GM19239 (cell line): Measurements from ENCODE around the gene AUH.
"Not testable (repeated sequence)": the region's sequence is repeated elsewhere in the genome, so short reads cannot be mapped to it uniquely, and the experiment has no call there.

Experiments used
- DNase-seq: peaks from one replicate; pipeline ENCODE4 v3.0.0; 2011; ENCODE audit warnings: low spot score; ENCODE audit not compliant: insufficient read length
- FAIRE-seq: peaks from 2 replicates; lab custom pipeline; 2011; peaks lifted over from hg19 to GRCh38; lab: Jason Lieb, UNC

AUH gene

DNA sequence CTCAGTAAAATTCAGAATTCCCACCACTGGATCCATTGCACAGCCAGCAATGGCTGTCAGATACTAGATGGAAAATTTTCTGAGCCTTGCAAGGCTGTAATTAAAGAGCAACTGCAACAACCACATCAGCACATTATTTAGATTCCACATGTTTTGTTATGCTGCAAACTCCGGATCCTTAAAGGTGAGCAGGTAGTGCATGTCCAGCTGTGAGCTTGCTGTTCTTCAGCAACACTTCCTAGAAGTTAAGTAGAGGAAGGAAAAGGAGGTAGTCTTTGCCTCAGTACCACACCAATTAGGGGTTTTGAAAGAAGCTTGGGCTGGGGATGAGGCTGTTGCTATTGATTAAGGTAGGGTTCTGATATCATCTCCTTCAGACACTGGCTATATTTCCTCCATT, 144.3 kb downstream of the AUH start:
- DNase-seq: no peak
- no peak for FAIRE-seq

DNA sequence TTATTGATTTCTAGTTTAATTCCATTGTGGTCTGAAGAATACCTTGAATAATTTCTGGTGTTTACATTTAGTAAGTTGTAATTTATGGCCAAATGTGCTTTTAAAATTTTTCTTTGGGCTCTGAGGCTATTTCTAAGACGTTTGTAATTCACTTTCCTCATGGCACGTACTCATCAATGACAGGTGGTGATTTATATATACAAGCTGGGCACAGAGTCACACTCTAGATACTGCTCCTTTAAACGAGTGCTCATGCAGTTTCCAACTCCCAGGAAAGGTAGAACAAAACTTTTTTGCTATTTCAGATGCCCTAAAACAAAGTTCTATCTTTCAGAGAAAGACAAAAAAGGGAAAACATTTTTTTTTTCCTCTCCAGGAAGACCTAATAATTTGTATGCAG, 146.9 kb downstream of the AUH start:
- FAIRE-seq (no peak), DNase-seq (no peak)

DNA sequence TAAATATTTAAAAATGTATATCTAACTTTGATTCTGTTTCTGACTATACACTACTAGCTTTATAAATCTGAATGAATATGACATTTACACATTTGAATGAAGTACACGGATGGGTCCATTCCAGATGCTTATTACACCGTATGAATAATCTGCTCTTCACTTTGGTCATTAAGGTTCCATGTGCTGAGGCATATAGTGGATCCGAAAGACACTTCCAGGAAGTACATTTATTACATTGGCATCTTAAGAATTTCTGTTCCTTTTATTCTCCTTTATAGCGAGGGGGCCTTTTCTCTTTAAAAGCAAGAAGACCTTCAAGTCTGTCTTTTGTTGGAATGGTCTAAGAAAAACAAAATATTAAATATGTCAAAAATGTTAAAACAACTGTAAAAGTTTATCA, 147.6 kb downstream of the AUH start:
- DNase-seq (no peak), FAIRE-seq (no peak)

DNA sequence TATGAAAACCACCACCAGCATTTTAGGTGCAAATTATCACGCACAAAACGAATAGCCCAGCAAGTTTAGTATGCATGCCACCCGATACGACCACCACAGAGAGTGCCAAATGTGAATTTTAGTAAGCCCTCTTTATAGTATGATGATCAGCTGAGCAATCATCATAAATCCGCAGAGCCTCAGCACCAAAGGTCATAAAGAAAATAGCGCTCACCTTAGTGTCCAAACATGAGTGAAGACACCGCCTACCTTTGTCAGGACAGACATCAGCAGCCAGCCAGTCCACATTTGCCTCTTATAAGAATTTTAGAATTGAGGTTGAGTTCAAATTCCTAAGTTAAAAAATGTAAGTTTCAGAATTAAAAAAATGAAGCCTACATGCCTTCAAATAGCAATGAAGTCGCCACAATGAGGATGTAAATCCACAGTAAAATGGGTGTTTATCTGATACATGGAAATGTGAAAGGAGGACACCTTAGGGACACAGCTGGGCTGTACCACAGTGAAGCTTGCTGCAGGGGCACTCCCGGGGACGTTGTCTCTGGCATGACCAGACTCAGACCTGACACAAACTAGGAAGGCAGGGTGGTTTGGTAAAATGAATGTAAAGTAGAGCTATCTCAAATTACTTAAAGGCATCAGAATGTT, 149.0 kb downstream of the AUH start:
- FAIRE-seq (no peak), DNase-seq (no peak)

DNA sequence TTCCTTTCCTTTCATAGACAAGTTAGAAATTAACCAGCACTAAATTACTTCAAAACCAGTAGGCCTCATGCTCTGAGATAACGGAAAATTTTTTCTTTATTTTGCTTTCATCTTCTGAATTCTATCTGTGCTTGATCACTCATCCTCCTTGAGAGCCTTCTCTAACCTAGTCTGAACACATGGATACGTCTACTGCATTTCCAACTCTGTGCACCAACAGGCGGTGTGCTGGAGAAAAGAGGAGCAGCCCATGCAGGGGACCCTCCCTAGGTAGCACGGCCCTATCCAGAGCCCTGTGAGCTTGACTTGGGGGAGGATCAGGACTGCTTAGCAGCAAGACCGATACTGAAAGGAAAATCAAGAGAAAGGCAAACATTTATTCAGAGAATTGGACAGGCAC, 149.8 kb downstream of the AUH start:
- FAIRE-seq: no peak
- DNase-seq: no peak

DNA sequence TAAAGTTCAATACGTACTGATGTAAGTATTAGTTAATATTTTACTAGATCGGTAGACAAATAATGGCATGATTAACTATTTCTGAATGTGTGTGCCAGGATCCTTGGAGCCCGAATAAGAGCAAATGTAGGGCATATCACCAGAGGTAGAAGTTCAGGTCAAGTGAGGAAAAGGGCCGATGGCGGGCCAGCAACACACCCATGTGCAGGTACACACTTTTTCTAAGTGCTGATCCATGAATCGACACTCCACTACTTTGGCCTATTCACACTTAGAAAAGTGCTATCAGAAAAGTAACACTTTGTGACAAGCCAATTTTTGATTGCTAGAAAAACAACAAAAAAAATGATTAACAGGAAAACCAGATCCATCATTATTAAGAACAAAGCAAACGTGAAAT, 150.3 kb downstream of the AUH start:
- DNase-seq (no peak), FAIRE-seq (peak; percentile 75)

DNA sequence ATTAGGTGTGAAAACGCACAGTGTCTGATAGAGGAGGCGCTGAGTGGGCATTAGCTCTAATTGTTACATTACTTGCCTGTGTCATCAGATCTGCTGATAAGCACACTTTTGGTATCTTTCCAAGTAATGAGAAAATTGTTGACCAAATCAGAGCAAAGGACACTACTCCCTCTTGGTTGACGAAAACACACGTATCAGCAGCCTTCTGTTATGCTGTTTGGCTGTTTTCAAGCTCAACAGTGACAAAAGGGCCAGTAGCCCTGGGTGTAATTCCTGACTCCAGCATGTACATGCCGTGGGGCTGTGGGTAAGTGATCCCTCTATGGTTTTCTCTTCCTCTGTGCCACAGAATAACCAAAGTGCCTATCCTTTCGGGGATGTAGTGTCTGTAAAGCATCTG, 151.4 kb downstream of the AUH start:
- no peak for DNase-seq
- no peak for FAIRE-seq

DNA sequence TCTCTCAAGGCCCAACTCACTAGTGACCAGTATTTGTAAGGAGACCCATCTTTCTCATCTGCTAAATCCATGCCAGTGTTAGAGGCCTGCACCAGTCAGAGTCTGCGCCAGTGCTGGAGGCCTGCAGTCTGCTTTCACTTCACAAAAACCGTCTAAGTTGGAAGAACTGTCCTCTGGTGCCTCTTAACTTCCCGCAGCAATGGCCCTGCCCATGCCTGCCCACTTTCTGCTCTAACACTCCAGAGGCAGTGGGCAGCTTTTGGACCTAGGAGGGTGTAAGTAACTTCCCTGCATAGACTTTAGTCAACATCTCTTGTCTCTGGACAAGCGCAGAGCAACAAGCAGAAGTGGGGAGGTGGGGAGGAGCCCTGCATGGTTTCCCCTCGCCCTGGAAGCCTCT, 152.9 kb downstream of the AUH start:
- FAIRE-seq (peak; percentile 75), DNase-seq (no peak)

DNA sequence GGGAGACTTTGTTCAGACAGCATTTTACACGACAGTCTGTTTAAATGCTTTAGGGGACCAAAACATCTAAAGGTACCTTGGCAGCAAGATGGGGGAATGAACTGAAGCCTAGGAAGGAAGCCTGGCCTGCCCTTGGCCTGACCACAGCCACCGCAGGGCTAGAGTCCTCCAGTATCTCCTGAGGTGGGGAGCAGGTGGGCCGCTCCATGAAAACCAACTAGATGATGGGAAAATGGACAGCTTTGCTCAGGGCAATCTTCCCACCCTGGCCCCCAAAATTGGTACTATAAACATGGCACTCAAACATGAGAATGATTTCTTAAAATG, 153.3 kb downstream of the AUH start:
- no peak for FAIRE-seq

DNA sequence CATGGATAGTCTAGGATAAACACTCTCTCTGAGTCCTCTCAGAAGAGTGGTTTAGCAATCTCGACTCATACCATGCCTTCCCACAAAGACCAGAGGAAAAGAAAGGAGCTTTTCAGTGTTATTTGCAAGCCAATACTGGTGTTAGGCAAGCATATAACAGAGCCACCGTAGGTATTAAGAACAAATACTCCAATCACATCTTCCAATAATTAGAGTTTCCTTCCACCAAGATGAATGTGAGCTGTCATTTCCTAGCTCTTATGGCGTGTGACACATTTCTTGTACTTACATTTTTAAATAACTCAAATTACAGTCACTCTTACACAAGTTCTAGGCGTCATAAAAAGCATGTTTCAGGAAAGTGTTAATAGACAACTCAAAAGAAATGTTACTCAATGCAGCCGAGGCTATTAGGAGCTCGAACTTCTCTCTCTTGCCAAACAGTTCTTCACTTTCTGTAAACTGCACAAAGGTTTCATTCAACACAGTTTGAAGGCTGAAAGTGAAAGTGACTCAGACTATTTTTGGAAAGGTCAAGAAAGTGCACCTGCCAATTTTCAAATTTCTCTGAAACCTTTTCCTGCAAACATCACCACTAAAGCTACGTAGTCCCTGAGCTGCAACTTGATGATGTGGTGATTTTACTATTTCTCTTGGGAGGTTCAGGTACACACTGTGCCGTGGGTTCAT, 153.8 kb downstream of the AUH start:
- peak; percentile 95 for FAIRE-seq

More for the DNA sequence above, 153.3 kb downstream of the AUH start:
- DNase-seq: no peak

DNA sequence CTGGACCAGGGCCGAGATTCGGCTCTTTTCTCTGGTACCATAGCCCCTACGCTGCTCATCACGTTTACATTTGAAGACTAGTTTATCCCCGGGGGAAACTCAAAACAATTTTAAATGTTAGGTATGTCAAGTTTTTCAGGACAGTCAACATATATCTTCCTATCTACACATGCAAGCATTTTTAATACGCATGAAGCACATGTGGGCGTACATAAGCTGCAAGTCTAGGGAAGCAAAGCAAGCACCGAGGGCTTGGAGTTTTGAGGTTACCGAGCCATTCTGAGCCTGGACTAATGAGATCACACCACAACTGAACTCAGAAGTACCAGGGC, 154.4 kb downstream of the AUH start:
- FAIRE-seq: peak; percentile 28
- no peak for DNase-seq

More for the DNA sequence above, 153.8 kb downstream of the AUH start:
- no peak for DNase-seq

DNA sequence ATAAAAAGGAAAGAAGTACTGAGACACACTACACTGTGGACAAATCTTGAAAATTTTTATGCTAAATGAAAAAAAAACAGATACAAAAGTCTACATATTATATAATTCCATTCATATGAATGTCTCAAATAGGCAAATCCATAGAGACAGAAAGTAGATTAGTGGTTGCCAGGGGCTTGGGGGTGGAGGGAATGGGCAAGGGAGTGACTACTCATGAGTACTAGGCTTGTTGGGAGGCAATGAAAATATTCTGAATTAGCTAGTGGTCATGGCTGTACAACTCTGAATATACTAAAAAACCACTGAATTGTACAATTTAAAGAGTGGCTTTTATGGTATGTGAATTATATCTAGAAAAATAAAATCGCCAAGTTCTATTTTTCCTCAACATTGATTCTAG, 154.9 kb downstream of the AUH start:
- no peak for DNase-seq
- peak; percentile 4 for FAIRE-seq

DNA sequence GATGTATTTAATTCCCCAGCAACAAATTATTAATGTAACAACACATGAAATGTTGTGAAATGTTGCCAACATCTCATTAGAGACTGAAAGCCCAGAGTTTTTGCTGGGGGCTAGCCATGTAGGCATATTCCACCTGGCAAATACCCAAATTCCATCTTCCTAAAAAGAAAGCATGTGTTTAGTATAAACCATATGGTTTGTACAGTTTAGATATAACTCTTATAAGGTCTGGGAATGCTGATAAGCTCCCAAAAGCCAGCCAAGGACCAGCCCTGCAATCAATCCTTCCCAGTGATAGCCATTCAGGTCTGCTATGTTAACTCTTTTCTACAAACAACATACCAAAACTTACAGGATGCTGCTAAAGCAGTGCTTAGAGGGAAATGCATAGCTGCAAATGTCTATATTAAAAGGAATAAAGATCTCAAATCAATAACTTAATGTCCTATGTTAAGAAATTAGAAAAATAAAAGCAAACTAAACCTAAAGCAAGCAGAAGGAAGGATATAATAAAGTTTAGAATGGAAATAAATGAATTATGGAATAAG, 158.9 kb downstream of the AUH start:
- FAIRE-seq (no peak), DNase-seq (no peak)

DNA sequence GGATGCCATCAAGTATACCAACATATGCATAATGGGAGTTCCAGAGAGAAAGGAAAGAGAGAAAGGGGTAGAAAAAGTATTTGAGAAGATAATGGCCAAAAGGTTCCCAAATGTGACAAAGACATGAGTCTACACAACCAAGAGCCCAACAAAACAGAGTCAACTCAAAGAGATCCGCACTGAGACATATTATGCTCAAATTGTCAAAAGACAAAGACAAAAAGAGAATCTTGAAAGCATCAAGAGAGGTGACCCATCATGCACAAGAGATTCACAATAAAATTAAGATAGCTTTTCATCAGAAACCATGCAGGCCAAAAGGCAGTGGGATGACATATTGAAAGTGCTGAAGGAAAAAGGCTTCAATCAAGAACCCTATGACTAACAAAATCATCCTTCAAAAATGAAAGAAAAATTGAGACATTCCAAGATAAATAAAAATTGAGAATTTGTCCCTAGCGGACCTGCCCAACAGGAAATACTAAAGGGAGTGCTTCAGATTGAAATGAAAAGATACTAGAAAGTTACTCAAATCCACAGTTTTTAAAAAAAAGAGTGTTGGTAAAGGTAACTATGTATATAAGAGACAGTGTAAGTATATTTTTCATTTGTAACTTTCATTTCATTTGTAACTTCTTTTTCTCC, 160.9 kb downstream of the AUH start:
- DNase-seq (no peak), FAIRE-seq (peak; percentile 57)

DNA sequence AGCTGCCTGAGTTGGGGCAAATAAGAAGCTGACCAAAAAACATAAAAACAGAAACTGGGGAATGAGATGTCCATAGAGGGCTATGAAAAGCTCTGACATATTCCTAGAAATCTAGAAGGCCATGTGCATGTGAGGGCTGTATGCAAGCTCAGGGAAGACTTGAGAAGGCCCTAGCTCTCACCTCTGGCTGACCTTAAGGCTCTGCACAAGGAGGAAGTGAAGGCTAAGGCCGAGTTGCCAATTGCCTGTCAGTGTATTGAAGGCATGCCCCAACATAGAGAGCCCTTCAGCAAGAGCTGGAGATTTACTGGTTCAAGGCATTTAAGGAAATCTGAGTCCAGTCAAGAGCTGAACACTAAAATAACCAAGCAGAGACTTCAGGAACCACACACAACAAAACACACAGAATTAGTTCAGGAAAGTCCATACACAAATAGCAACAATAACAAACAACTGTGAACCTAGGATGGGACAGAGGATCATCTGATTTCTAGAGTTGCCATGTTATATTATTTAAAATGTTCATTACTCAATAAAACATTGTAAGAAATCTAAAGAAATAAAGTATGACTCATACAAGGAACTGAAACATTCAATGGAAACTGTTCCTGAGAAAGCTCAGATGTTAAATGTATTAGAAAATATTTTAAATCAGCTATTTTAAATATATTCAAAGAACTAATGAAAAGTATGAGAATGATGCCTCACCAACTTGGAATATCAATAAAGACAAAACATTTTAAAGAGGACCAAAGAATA, 161.8 kb downstream of the AUH start:
- FAIRE-seq (peak; percentile 61), DNase-seq (no peak)

DNA sequence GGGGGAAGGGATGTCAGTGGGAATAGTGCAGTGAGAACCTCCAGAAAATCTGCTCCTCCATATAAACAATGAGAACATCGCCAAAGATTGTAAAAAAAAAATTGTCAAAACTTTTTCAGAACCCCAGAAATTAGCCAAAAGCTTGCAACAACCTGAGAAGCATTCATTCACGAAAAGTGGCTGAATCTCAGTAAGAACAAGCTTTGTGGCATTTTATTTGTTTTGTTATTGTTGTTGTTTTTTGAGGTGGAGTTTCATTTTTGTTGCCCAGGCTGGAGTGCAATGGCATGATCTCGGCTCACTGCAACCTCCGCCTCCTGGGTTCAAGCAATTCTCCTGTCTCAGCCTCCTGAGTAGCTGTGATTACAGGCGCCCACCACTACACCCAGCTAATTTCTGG, 162.8 kb downstream of the AUH start:
- FAIRE-seq: not testable (repeated sequence)

DNA sequence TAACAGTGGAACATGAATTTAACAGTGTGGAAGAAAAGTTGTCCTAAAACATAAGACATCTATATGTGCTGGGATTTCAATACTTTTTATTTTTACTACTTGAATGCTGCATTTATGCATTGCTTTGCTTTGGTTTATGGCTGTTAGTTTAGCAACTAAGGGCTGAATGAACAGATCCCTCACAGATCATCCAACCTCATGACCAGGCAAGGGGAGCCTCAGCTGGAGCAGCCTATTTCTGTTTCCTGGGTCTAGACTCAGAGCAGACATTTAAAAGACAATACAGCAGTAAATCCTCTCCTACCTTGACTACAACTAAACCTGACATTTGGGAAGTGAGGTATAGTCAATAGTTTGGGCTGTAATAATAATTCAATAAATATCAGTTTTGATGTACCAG, 163.3 kb downstream of the AUH start:
- FAIRE-seq (no peak), DNase-seq (no peak)

More for the DNA sequence above, 162.8 kb downstream of the AUH start:
- not testable (repeated sequence) for DNase-seq

DNA sequence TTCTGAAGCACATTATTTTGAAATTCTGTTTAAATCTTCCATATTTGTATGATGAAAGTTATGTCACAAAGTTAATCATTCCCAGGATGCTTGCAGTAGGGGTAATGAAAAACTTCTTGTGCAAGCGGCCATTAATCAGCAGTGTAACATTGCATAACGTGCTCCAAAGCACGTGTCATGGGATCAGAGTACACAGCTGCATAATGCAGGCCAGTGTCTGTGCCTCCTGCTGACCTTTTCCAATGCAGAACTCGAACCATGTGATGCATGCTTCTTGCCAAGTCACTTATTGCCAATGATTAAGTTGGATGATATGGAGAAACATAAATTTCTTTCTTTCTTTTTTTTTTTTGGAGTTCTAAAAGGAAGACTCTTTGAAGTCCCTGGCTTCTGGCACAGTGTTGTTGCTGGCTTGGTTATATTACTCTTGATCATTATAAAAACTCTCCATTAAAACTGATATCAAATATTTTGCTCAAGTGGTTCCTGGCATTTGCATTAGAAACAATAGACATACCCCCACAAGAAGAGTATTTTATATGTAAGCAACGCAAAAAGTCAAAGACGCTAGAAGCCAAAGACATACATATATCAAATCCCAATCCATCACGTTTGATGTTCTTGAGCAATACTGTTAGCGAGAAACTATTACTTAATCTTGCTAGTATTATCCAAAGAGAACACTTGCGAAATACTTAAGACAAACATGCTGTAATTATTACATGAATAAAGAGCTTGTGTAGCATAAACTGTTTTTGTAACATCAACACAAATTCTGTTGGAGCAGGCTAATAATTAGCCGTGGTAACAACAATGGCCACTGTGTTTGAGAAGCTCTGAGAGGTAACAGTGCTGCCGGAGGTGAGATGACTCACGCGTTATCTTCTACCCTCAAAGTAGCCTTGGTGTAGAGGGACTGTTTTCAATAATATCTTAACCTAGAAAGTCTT, 164.2 kb downstream of the AUH start:
- FAIRE-seq (no peak), DNase-seq (no peak)

DNA sequence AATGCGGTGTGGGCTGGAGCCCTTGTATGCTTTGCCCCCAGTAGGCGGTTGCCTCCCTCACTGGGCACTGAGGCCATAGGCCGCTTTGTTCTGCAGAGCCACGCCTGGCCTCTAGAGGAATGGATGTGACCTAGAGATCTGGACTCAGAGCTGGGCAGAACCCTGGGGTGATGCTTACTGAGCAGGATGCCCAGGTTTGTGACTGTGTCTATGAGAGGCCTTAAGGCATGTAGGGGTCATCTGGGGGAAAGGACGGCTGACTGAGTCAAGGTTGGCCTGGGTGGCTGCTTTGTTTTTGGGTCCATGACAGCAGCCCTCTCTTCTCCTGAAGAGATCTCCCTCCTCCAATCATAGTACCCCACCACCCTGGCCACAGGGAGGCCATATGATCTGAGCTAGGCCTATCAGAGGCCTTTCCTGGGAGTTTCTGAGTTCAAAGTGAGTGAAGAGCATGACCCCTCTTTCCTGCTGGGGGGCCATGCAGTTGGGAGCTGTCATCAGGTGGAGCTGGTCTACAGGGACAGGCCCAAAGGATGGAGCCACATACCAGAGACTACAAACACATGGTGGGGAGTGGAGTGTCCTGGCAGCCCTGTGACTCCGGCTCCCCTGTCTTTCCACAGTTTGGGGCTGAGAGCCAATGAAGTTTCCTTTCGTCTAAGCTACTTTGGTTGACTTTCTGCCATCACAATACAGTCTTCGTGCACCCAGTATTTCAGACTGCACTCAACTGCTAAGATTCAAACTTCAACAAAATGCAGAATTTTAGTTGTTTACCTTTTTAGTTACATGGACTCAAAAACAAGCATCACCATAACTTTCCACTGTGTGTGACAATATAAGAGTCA, 165.4 kb downstream of the AUH start:
- no peak for DNase-seq
- FAIRE-seq: no peak
